NCI-H1436 treated with DMSO at 0.1 percent for 48 hours (cell line): ENCODE measurements around the gene CIT.

ENCODE experiments used
- DNase-seq: peaks from one replicate; lab custom pipeline; 2025; lab: John Stamatoyannopoulos, UW

Gene CIT

DNA sequence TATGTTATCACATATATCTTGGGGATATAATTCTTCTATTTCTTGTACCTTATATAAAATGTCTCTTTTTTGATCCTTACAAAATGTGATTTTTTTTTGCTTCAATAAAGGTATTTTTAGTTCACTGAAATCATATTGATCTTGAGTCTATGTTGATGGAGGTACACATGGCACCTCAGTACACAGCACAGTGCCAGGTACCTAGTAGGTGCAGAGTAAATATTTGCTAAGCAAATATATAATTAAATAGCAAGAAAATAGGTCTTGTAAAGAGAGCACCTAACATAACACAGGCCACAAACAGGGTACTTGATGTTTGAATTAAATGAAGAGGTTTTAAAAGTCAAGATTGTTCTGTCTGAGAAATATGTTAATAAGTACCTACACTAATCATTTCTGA lies 69.7 kb downstream of the CIT start:
- no peak for DNase-seq

DNA sequence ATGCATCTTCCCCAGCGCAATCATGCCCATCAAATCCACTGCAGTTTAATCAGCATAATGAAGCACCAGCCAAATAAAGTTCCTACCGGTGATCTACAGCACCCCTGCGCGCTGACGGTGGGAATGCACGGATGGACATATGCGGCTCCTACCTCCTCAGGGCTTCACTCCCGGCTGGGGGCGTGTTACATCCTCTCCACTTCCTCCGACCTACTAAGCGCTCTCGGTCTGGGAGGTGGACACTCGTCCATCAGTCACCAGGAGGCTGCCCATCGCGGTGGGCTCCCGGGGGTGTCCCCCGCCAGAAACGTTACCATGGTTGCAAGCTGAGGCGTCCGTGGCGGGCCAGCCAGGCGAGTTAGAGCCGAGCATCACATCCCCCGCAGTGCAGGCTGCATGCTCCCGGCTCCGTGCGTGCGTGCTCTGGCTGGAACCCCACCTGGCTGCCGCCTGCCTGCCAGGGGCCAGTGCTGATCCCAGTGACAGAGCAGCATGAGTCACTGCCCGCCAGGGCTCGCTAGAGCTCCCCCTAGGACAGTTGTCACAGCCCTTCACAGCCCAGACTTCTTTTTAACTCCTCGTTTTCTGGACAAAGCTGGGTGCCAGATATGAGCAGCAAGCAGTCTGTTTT lies 73.0 kb downstream of the CIT start:
- DNase-seq, result no peak

GRCh38 chr12:119803381-119803791 lies 73.7 kb downstream of the CIT start:
- DNase-seq, result no peak

- DNase-seq, result no peak
Measured at GRCh38 chr12:119802472-119802871, 74.6 kb downstream of the CIT start.

DNA sequence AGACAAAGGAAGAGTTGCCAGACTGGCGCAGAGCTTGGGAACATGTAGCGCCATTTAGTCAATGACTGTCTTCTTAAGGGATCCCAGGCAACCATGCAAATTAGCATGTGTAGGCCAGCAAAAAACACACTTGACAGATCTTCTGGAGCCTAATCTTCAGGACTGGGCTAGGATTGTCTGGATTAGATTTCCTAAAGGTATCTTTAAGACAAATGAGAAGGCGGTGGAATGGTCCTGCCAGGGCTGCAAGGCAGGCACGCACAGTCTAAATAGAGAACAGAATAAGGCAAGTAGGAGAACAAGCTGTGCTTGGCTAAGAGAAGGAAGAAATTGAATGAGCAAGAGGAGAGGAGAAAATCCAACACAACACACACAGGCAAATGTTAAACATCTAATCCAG lies 80.0 kb downstream of the CIT start:
- DNase-seq, result no peak

DNA sequence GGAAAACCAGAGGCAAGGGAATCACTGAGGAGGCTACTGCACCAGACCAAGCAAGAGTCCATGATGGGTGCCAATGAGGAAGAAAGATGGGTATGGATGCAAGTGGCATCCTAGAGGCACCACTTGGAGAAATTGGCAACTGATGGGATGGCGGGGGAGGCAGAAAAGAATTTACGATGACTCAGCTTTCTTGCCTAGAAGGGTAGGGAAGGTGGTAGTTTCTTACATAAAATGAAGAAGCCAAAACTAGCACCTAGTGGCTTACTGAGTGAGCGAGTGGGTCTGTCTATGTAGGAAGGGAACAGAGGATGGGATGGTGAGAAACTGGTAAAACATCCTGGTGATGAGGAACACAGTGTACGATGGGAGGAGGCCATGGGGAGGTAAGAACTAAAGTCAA lies 80.8 kb downstream of the CIT start:
- DNase-seq, result no peak

GRCh38 chr12:119791453-119791852 lies 85.7 kb downstream of the CIT start:
- DNase-seq, result no peak

DNA sequence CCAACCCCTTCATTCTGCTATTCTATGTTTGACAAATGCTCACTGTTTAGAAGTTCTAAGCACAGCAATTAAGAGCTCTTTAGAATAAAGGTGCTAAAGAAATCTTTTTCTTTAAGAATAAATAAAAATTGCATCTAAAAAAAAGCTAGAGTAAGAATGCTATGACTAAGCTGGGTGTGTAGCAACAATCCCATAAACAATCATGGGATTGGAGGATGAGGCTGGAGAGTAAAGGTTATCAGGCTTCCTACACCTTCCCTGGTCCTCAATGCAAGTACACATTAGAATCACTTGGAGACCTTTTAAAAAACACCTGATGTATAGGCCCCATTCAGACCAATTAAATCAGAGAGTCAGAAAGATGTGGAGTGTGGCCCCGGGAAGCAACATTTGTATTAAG lies 88.3 kb downstream of the CIT start:
- no peak for DNase-seq

- no peak for DNase-seq
Measured at GRCh38 chr12:119786539-119786938, 90.6 kb downstream of the CIT start.

GRCh38 chr12:119784673-119785072 lies 92.4 kb downstream of the CIT start:
- no peak for DNase-seq

DNA sequence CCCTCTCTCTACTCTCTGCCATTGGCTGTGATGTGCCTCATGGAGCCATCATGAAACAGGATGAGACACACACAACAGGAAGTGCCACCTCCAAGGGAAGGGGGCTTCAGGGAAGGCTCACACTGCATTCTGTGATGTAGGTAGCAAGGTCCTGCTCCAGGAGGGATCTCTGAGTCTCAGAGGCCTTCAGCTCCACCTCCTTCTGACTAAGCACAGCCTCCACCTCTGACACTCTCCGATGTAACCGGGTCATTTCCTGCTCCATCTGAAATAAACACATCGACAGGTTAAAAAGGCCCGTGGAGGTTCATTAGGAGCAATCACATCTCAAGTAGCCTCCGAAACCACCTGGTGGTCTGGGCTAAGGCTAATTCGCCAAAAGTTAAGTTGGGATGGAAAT lies 93.3 kb downstream of the CIT start:
- no peak for DNase-seq

GRCh38 chr12:119781804-119782203 lies 95.3 kb downstream of the CIT start:
- no peak for DNase-seq

GRCh38 chr12:119780786-119781434 lies 96.2 kb downstream of the CIT start:
- no peak for DNase-seq

- no peak for DNase-seq
Measured at GRCh38 chr12:119775246-119775895, 101.7 kb downstream of the CIT start.

GRCh38 chr12:119772431-119772830 lies 104.7 kb downstream of the CIT start:
- DNase-seq, result no peak

DNA sequence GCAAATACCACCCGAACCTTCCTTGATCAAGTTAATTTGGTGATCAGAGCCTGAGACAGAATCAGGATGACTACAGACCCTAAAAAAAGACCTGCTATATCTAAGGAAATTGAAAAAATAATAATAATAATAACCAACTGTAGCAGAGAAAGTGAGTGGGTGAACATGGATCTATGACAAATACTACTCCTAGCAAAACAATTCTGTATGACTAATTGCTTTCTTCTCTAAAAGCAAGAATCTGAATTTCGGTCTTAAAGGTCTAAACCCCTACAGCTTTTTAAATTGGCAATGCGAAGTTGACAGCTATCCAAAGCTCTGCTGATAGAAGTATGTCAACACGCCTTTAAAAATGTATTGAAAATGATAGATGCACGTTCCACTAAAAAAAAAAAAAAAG lies 107.0 kb downstream of the CIT start:
- no peak for DNase-seq

GRCh38 chr12:119762619-119763018 lies 114.5 kb downstream of the CIT start:
- DNase-seq, result no peak

- DNase-seq, result peak; percentile 22
Measured at GRCh38 chr12:119758722-119759121, 118.4 kb downstream of the CIT start.

- peak; percentile 8 for DNase-seq
Measured at GRCh38 chr12:119758234-119758633, 118.9 kb downstream of the CIT start.

- DNase-seq, result no peak
Measured at GRCh38 chr12:119751961-119752360, 125.2 kb downstream of the CIT start.

DNA sequence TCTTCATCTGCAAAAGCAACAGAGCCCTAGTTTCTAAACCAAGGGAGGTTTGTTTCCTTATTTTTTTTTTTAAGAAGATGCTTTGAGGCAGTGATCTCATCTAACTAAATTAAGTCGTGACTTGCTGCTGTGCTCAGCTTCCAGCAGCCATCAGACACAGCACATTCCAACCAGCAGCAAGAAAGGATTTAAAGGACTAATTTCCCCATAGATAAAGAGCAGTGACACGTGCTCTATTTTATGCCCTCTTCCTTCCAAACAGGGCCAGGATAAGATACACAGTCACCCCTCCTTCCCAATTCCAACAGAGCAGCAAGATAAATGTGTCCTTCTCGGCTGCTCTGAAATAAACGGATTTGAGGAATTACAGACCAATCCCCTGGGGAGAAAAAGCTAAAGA lies 127.5 kb downstream of the CIT start:
- no peak for DNase-seq

- no peak for DNase-seq
Measured at GRCh38 chr12:119748497-119748896, 128.6 kb downstream of the CIT start.

GRCh38 chr12:119746169-119746568 lies 131.0 kb downstream of the CIT start:
- DNase-seq, result no peak
